EL (cell line): ENCODE measurements around the gene TBR1.

ENCODE experiments used
- DNase-seq: peaks from one replicate; pipeline ENCODE4 v3.0.0-alpha.2; 2016

TBR1 gene

DNA sequence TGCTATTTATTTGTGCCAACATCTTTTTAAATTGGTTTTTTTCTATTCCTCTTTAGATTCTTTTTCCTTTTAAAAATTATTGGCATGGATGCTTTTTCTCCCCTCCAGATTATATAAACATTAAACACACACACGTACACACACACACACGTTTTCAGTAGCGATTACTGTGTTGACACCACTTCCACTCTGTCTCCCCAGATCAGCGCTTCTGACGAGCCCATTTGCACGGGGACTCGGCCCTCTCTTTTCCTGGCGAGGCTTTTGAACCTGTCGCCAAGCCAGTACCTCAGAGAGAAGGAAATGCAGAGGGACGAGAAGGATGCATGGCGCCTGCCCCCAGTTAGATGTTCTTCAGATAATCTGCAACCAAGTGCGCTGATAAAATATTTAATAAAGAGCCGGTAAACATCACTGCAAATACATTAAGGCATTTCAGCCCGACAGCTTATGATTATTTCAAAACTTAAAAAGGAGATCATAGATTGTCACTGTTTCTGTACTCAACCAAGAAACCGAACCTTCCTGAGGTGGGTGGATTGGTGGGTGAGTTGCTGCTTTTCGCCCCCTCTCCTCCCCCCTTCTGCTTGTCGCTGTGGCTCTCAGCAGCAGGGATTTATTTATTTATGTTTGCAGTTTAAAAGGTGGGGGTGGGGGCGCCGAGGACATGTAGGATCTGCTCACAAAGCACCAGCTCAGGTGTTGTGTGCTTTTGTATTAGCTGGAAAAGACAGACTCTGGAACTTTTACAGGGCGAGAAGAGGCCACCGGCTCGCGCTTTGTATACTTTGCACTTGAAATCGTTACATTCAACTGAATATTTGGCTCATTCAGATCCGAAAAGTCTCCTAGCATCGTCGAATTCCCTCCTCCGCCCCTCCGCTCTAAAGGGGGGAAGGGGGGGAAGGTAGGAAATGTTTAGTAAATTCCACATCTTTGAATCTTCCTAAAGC, 787 bp upstream of the TBR1 start:
- no peak for DNase-seq

DNA sequence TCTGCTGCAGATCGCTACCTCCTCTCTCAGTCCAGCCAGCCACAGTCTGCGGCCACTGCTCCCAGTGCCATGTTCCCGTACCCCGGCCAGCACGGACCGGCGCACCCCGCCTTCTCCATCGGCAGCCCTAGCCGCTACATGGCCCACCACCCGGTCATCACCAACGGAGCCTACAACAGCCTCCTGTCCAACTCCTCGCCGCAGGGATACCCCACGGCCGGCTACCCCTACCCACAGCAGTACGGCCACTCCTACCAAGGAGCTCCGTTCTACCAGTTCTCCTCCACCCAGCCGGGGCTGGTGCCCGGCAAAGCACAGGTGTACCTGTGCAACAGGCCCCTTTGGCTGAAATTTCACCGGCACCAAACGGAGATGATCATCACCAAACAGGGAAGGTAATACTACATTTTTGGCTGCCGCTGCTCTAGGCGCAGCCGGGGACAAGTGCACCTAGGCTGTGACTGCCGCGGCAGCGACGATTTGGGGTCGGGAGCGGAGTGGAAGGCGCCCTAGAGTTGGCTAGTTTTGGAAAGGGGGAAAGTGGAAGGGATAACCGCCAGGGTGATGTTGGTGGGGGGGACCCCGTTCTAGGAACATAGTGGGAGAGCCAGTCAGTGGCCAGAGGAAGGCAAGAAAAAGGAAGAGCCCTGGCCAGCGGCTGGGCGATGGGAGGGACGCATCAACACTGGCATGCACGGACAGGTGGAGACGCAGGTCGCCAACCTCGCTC, 776 bp downstream of the TBR1 start:
- no peak for DNase-seq

DNA sequence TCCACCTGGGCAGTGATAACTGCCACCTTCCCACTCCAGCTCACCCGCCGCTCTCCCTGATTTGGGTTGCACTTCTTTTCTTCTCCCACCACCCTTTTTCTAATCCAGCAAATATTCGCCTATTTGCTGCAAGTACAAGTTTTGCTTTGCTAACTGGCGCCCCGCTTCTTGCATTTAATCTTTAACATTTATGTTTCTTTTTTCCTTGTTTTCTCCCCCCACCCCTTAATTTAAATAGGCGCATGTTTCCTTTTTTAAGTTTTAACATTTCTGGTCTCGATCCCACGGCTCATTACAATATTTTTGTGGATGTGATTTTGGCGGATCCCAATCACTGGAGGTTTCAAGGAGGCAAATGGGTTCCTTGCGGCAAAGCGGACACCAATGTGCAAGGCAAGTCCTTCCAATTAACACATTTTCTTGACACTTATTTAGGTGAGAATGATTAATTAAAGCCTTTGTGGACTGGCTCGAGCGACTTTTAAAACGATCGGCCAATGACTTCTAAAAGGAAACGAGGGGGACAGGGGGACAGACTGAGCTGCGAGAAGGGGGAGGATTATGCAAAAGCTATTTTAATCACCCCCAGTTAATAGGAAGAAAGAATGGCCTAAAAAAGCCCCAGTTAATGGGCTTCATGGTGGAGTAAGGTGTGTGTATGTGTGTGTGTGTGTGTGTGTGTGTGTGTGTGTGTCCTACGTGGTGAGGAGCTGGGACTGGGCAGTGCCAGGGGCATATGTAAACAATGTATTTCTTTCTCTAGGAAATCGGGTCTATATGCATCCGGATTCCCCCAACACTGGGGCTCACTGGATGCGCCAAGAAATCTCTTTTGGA, 1.6 kb downstream of the TBR1 start:
- DNase-seq = no peak

DNA sequence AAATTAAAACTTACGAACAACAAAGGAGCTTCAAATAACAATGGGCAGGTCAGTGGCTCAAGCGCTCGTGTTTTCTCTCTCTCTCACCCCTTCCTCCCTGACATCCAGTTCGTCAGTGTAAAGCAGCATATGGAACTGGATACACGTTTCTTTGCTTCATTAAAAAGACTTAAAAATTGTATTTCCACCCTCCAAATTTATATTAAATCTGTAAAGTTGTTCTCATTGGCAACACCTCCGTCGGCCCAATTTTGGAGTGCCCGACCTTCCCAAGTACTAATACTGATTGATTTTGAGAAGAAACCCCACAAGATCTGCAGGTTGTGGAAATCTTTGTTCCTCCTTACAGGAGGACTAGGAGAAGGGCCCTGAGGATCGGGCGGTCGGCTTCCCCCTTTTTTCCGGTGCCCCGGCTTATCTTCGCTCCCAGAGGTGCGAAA, 2.2 kb downstream of the TBR1 start:
- DNase-seq = no peak

DNA sequence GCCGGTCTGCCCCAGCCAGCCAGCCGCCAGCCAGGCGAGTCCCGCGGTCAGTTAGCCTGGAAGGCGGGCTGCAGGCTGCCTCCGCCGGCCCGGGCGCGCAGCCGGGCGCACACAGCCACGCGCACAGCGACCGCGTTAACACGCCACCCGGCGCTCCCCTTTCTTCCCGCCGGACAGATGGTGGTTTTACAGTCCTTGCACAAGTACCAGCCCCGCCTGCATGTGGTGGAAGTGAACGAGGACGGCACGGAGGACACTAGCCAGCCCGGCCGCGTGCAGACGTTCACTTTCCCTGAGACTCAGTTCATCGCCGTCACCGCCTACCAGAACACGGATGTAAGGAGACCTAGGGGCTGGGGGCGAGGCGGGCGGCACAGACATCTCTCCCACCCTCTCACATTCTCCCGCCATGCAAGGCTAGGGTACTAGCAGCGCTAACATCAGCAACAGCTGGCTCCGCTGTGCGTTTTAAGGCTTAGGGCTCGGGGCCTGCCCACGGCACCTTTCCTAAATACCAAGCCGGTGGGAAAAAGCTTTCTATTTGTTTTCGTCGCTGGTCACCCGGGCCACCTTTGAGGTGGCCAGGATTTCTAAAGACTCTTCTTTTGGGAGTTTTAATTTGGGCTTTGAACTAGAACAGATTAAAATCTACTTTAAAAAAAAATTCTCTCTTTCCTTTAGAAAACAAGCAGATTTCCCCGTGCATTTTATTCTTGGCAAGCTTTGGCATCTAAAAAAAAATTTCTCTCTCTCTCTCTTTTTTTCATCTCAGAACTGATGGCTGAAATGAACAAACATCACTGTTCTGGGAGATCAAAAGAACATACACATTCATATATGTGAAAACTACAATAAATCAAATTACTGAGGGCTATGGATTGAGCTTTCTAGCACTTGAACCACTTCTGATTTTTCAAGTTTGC, 2.9 kb downstream of the TBR1 start:
- DNase-seq = peak; percentile 37

DNA sequence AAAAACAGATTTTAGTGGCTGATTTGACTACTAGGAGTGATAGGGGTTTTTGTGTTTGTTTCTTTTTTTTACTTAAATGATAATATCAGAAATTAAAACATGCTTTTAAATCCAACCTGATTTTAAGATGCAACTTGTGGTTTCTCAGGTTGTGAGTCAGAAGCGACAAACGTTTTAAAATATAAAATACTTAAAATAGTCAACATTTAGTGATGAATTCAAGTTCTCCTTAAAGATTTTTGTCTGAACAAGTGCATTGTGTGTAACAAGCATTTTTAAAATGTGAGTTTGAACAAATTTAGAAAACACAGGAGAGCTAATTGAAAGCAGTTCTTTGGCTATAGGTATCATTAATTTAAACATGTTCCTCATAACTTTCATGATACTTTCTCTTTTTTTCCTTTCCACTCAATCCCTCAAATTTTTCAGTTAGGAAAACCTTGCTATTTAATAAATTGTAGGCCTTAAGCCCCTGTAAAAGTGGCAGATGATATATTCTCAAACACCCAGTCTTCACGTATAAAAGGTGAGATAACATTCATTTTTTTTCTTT, 3.6 kb downstream of the TBR1 start:
- no peak for DNase-seq

DNA sequence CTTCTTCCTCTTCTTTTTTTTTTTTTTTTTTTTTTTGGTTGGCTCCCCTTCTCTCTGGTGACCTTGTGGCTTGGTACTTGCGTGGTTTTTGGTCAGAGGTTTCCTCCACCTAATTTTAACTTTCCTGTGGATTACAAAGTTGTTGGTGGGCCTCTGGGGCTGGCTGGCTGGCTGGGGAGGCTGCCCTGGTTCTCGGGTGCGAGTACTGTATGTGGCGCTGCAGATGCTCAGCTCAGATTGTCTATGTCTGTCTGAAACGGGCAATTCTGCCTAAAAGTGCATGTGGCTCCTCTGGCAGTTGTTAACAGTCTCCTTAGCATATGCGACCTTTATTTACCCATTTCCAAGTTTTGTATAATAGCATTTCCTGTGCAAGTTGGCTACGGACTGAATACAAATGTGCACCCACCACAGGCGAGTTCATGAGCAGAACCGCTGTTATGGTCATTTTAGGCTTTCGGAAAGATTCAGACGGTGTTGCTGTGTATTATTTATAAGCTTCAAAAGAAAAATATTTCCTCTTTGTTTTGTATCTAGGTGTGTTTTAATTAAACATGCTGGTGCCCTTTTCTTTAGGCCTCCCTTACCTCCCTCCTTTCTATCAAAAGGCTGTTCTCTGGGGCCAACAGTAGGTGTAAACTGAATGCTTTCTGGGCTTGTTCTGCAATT, 4.4 kb downstream of the TBR1 start:
- no peak for DNase-seq

DNA sequence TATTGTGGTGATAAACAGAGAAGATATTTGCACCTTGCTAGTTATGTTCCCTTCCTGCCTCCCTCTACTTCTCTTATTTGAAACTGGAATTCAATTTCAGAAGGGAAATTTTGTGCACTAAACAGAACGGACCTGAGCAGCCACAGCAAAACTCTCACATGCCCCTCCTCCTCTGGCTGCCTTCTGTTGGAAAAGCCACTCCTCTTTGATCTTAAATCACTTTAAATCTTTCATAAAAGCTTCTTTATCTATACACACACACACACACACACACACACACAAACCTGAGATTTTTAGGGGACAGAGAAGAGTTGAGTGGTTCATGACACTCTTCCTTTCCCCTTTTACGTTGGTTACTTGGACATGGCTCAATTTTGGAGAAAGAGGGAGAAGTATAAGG, 5.6 kb downstream of the TBR1 start:
- DNase-seq = no peak

DNA sequence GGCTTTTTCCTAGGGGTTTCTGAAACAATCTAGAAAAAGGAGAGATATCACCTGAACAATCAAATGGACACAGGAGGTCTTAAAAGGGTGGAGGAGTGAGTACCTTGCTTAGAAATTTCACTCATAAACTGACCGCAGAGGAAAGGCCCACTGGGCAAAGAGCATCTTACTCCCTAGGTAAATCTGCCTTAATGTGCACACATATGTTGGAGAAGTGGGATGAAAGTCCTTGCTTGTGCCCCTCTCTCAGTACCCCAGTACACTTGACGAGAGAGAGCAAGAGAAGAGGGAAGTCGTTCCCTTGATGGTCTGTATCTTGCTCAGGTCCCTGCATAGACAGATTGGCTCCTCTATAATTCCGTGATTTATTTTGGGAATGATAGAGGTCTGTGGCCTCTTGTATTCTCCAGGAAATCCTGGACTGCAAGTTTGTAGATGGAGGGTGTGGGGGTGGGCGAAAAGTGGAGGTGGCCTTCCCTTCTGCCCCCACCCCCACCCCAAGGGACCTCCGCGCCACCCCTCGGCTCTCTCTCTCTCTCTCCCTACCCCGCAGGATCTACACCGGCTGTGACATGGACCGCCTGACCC, 6.8 kb downstream of the TBR1 start:
- DNase-seq = no peak

DNA sequence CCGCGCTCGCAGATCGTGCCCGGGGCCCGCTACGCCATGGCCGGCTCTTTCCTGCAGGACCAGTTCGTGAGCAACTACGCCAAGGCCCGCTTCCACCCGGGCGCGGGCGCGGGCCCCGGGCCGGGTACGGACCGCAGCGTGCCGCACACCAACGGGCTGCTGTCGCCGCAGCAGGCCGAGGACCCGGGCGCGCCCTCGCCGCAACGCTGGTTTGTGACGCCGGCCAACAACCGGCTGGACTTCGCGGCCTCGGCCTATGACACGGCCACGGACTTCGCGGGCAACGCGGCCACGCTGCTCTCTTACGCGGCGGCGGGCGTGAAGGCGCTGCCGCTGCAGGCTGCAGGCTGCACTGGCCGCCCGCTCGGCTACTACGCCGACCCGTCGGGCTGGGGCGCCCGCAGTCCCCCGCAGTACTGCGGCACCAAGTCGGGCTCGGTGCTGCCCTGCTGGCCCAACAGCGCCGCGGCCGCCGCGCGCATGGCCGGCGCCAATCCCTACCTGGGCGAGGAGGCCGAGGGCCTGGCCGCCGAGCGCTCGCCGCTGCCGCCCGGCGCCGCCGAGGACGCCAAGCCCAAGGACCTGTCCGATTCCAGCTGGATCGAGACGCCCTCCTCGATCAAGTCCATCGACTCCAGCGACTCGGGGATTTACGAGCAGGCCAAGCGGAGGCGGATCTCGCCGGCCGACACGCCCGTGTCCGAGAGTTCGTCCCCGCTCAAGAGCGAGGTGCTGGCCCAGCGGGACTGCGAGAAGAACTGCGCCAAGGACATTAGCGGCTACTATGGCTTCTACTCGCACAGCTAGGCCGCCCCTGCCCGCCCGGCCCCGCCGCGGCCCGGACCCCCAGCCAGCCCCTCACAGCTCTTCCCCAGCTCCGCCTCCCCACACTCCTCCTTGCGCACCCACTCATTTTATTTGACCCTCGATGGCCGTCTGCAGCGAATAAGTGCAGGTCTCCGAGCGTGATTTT, 7.6 kb downstream of the TBR1 start:
- no peak for DNase-seq

DNA sequence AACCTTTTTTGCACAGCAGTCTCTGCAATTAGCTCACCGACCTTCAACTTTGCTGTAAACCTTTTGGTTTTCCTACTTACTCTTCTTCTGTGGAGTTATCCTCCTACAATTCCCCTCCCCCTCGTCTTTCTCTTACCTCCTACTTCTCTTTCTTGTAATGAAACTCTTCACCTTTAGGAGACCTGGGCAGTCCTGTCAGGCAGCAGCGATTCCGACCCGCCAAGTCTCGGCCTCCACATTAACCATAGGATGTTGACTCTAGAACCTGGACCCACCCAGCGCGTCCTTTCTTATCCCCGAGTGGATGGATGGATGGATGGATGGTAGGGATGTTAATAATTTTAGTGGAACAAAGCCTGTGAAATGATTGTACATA, 8.3 kb downstream of the TBR1 start:
- no peak for DNase-seq

DNA sequence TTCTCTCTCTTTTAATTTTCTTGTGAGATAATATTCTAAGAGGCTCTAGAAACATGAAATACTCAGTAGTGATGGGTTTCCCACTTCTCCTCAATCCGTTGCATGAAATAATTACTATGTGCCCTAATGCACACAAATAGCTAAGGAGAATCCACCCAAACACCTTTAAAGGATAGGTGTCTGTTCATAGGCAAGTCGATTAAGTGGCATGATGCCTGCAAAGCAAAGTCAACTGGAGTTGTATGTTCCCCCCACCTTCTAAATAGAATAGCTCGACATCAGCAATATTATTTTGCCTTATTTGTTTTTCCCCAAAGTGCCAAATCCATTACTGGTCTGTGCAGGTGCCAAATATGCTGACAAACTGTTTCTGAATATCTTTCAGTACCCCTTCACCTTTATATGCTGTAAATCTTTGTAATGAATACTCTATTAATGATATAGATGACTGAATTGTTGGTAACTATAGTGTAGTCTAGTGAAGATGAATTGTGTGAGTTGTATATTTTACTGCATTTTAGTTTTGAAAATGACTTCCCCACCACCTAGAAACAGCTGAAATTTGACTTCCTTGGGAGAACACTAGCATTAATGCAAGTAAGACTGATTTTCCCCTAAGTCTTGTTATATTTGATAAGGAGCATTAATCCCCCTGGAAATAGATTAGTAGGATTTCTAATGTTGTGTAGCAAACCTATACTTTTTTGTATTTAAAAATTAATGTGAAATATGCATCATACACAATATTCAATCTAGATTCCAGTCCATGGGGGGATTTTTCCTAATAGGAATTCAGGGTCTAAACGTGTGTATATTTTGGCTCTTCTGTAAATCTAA, 9.0 kb downstream of the TBR1 start:
- DNase-seq = no peak

DNA sequence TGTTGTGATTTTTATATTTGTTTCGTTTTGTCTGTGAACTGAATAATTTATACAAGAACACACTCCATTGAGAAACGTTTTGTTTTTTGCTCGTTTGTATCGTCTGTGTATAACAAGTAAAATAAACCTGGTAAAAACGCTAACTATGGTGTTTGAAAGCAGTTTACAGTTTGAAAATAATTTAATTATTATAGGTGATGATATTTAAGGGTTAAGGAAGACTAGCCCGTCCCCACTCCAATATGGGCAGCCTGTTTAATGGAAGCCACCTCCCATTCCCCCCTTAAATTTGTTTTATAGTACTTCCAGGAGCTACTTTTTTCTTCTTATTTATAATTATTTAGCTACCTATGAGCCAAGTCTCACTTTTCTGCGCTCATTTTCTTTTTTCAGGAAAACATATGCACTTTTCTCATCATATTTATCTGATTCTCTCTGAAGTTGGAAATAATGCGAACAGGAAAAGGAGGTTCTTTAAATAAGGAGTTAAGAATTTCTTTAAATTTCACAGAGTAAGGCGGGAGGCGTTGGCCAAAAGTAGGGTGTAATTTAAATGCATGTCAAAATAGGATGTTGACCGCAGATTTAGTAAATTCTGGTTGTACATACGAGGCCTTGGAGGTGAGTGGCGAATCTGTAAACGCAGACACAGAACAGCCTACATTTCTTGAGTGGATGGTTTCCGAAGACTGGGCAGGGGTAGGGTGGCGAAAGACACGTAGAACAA, 9.8 kb downstream of the TBR1 start:
- DNase-seq = no peak

DNA sequence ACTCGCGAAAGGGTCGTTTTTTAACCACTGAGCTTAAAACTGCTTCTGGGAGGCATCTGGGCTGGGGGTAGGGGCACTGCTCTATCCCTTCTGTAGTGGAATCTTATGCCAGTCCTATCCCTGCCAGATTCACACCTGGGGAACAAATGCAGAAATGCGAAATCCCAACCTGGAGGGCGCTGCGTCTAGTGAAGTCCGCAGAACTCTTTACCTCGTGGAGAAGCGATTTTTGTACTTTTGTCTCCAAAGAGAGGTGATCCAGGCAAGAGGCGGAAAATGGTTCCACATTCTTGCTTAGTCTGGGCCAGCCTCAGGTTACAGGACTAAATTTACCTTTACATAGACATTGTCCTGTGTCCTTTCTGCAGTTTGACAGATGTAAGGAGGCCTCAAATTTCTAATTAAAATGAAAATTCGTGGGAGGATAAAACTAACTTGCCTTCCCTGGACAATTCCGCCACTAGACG, 10.4 kb downstream of the TBR1 start:
- no peak for DNase-seq

DNA sequence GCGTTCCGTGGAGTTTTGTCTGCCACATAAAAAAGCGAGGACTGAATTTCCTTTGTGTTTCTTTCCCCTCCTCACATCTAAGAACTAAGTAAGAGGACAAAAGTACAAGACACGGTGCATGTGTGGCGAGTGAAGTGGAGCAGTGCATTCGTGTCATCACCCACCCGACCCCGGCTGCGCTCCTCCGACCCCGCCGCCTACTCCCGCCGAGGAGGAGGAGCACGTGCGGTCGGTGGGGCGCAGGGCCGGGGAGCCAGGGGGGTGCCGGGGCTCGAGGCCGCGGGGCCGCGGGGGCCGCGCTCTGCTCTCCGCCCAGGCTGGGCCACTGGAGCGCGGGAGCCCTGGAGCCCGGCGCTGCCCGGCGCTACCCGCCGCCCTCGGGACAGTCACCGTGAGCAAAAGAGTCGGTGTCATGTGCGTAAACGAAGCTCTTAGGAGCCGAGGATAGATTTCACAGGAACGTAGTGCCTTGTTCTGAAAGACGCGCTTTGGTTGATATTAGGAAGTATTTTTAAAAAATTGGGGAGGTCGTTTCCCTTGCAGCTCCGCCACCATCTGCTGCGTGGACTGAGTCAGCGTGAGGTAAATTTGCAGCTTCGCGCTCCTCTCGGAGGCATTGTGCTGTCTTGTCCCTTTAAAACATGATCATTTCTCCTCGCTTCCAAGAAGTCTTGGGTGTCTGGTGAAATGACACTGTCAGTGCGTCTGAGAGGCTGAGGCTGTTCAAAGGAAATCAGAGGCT, 11.0 kb downstream of the TBR1 start:
- no peak for DNase-seq

DNA sequence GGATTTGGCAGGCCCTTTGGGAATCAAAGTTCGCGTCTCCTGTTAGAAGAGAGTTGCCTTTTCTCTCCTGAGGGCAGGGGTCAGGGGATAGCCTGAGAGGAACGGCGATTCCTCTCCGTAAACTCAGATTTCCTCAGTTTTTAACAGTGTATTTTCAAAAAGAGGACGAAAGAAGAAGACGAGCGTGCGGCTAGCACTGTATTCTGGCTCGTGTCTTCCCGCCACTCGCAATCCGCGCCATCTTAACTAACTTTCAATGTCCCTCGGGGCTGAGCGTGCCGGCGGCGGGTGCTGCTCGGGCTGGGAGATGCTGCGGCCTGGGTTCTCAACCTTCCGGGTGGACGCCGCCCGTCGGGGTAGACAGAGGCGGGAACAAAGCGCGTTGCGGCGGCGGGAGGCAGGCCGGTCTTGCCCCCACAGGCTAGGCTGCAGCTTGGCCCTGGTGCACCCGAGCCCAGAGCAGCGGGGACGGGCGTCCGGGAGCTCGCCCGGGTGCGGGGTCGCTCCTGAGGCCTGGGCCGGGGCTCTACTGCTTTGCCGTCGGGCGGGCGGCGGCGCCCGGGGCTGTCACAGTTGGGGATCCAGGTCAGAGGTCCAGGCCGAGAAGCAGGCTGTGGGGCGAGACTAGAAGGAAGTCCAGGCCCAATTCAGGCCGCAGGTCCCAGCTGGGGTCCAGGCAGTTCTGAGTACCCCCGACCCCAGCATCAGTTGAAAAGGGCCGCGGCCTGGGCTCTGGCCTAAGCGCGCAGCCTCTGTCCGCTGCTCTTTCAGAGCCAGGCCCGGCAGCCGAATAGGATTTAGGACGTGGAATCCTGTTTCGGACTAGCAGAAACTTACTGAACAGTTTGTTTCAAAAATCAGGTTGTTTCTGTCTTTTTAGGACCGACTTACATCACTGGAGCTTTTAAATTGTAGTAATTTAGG, 11.8 kb downstream of the TBR1 start:
- DNase-seq = no peak
